Chondrocyte (in vitro differentiated cells): ENCODE measurements around the gene ISCU. TPM values are rescaled to one million over a fixed set of nuclear protein-coding genes. Genes with fewer than 3 reads are reported as not detected.

Source experiments
- DNase-seq: peaks from one replicate; pipeline ENCODE4 v3.0.0; 2021; ENCODE audit warnings: mixed read lengths, low spot score
- H3K27ac Mint-ChIP-seq: one replicate; pipeline ENCODE4 v1.8.0; 2021; ENCODE audit warnings: mild to moderate bottlenecking, moderate library complexity, mixed read lengths; ENCODE audit not compliant: unreplicated experiment
- H3K27me3 Mint-ChIP-seq: 2 replicates; pipeline ENCODE4 v1.8.0; 2021; ENCODE audit warnings: low read depth, mixed read lengths
- H3K36me3 Mint-ChIP-seq: 2 replicates; pipeline ENCODE4 v1.8.0; 2021; ENCODE audit warnings: low read depth, mixed read lengths
- H3K4me1 Mint-ChIP-seq: 2 replicates; pipeline ENCODE4 v1.8.0; 2021; ENCODE audit warnings: low read depth, mild to moderate bottlenecking, mixed read lengths
- H3K4me3 Mint-ChIP-seq: one replicate; pipeline ENCODE4 v1.8.0; 2021; ENCODE audit warnings: mild to moderate bottlenecking, moderate library complexity, mixed read lengths; ENCODE audit not compliant: unreplicated experiment
- H3K9me3 Mint-ChIP-seq: 2 replicates; pipeline ENCODE4 v1.8.0; 2021; ENCODE audit warnings: low read depth, mixed read lengths
- CTCF ChIP-seq: fragments of 200-600 bp; sonication (generic); IDR thresholded peaks from 2 replicates; pipeline ENCODE4 v1.5.0; 2021; ENCODE audit warnings: antibody characterized with exemption, mild to moderate bottlenecking, moderate library complexity
- total RNA-seq: library from RNA; stranded (reverse); gene quantifications from 3 replicates; pipeline ENCODE4 v1.2.1, GENCODE V29; 2021

The ISCU gene
- total RNA-seq, 1 donor from 2014 or later: 84.8 TPM

GRCh38 chr12:108516511-108517275 lies 45.7 kb upstream of the ISCU start:
- no peaks in the 10 kb centered on the region for H3K9me3 Mint-ChIP-seq
- H3K4me3 Mint-ChIP-seq: no peak overlapping the region
- H3K27me3 Mint-ChIP-seq: no peaks in the 10 kb centered on the region
- H3K36me3 Mint-ChIP-seq: peaks cover 10% of the 10 kb centered on the region
- H3K4me1 Mint-ChIP-seq: peaks cover 32% of the 10 kb centered on the region
- H3K27ac Mint-ChIP-seq: no peak overlapping the region
- peak; percentile 40 for TF ChIP-seq CTCF
- no peak for DNase-seq

GRCh38 chr12:108517288-108518100 lies 44.9 kb upstream of the ISCU start:
- no peak overlapping the region for H3K27ac Mint-ChIP-seq
- TF ChIP-seq CTCF: no peak
- H3K9me3 Mint-ChIP-seq: no peaks in the 10 kb centered on the region
- peaks cover 26% of the 10 kb centered on the region for H3K4me1 Mint-ChIP-seq
- peaks cover 13% of the 10 kb centered on the region for H3K36me3 Mint-ChIP-seq
- no peaks in the 10 kb centered on the region for H3K27me3 Mint-ChIP-seq
- no peak for DNase-seq
- H3K4me3 Mint-ChIP-seq: no peak overlapping the region

- Mint-ChIP-seq H3K9me3 (no peaks in the 10 kb centered on the region), H3K27me3 (no peaks in the 10 kb centered on the region), H3K27ac (no peak overlapping the region), H3K4me1 (peaks cover 26% of the 10 kb centered on the region), H3K4me3 (no peak overlapping the region), H3K36me3 (peaks cover 13% of the 10 kb centered on the region)
- no peak for TF ChIP-seq CTCF
- DNase-seq: no peak
Observed at GRCh38 chr12:108518101-108518715, 44.2 kb upstream of the ISCU start.

- H3K9me3 Mint-ChIP-seq: no peaks in the 10 kb centered on the region
- DNase-seq: no peak
- TF ChIP-seq CTCF: no peak
- H3K4me3 Mint-ChIP-seq: no peak overlapping the region
- H3K36me3 Mint-ChIP-seq: peaks cover 15% of the 10 kb centered on the region
- peaks cover 26% of the 10 kb centered on the region for H3K4me1 Mint-ChIP-seq
- H3K27me3 Mint-ChIP-seq: no peaks in the 10 kb centered on the region
- no peak overlapping the region for H3K27ac Mint-ChIP-seq
Observed at GRCh38 chr12:108518716-108519496, 43.5 kb upstream of the ISCU start.

GRCh38 chr12:108519558-108519957 lies 42.8 kb upstream of the ISCU start:
- H3K9me3 Mint-ChIP-seq: no peaks in the 10 kb centered on the region
- TF ChIP-seq CTCF: peak; percentile 49
- peaks cover 20% of the 10 kb centered on the region for H3K36me3 Mint-ChIP-seq
- no peaks in the 10 kb centered on the region for H3K27me3 Mint-ChIP-seq
- H3K27ac Mint-ChIP-seq: no peak overlapping the region
- H3K4me1 Mint-ChIP-seq: peaks cover 24% of the 10 kb centered on the region
- no peak overlapping the region for H3K4me3 Mint-ChIP-seq
- DNase-seq: no peak
